Measurements from ENCODE around the gene HDLBP.
A peak's percentile ranks its signal among the peaks of the same experiment; 100 is the strongest.

Gene HDLBP

GRCh38 chr2:241356871-241357260 is 41.4 kb upstream of the HDLBP start:
- no peak for DNase-seq (ENCODE audit: low read depth)
- H3K4me3 ChIP-seq (ENCODE audit: low read length): peak overlapping the region; percentile 73
- no peak for TF ChIP-seq CTCF (conservative IDR thresholded peaks at IDR 0.05; ENCODE audit: low read depth, low read length)

- peak; percentile 96 for DNase-seq (ENCODE audit: low read depth)
- no peak for TF ChIP-seq CTCF (conservative IDR thresholded peaks at IDR 0.05; ENCODE audit: low read depth, low read length)
- peak within 1 kb of the TSS; percentile 73 for H3K4me3 ChIP-seq (ENCODE audit: low read length)
These were observed 40.8 kb upstream of the HDLBP start, which contains the start of gene FARP2 for GRCh38 chr2:241355983-241356870. Gene FARP2 (plus strand): TSS chr2:241356285. CDS start chr2:241373108, 16,823 bp downstream.

GRCh38 chr2:241354668-241355658 is 39.5 kb upstream of the HDLBP start:
- peak overlapping the region; percentile 26 for H3K4me3 ChIP-seq (ENCODE audit: low read length)
- TF ChIP-seq CTCF (conservative IDR thresholded peaks at IDR 0.05; ENCODE audit: low read depth, low read length): peak; percentile 1
- peak; percentile 46 for DNase-seq (ENCODE audit: low read depth)

GRCh38 chr2:241352227-241352626 is 36.8 kb upstream of the HDLBP start:
- TF ChIP-seq CTCF (conservative IDR thresholded peaks at IDR 0.05; ENCODE audit: low read depth, low read length): no peak
- no peak overlapping the region for H3K4me3 ChIP-seq (ENCODE audit: low read length)
- DNase-seq (ENCODE audit: low read depth): no peak

GRCh38 chr2:241351640-241352031 is 36.2 kb upstream of the HDLBP start:
- TF ChIP-seq CTCF (conservative IDR thresholded peaks at IDR 0.05; ENCODE audit: low read depth, low read length): no peak

GRCh38 chr2:241350878-241351639 is 35.6 kb upstream of the HDLBP start:
- TF ChIP-seq CTCF (conservative IDR thresholded peaks at IDR 0.05; ENCODE audit: low read depth, low read length): no peak
- DNase-seq (ENCODE audit: low read depth): no peak
- H3K4me3 ChIP-seq (ENCODE audit: low read length): no peak overlapping the region

More at GRCh38 chr2:241351640-241352031, 36.2 kb upstream of the HDLBP start:
- H3K4me3 ChIP-seq (ENCODE audit: low read length): no peak overlapping the region
- DNase-seq (ENCODE audit: low read depth): no peak

Data from retinal pigment epithelial cell (primary cell).